Activated naive CD8-positive, alpha-beta T cell treated with anti-CD3 and anti-CD28 coated beads, Interleukin-2, amount 50 U/mL, for 24 hours (primary cell): ENCODE measurements around the gene HES2.

Source experiments
- ATAC-seq: fragments of 150-1000 bp; cut with Tn5 transposase; one replicate; pipeline ENCODE4 v1.10.0; 2021
- DNase-seq: peaks from one replicate; pipeline ENCODE4 v3.0.0; 2021
- H3K27ac Mint-ChIP-seq: one replicate; pipeline ENCODE4 v1.8.0; 2021; ENCODE audit warnings: mild to moderate bottlenecking, mixed read lengths
- H3K27me3 Mint-ChIP-seq: one replicate; pipeline ENCODE4 v1.8.0; 2021; ENCODE audit warnings: mixed read lengths
- H3K36me3 Mint-ChIP-seq: one replicate; pipeline ENCODE4 v1.8.0; 2021; ENCODE audit warnings: low read depth, mixed read lengths
- H3K4me1 Mint-ChIP-seq: one replicate; pipeline ENCODE4 v1.8.0; 2021; ENCODE audit warnings: mixed read lengths
- H3K4me3 Mint-ChIP-seq: one replicate; pipeline ENCODE4 v1.8.0; 2021; ENCODE audit warnings: mild to moderate bottlenecking, moderate library complexity, mixed read lengths
- H3K9me3 Mint-ChIP-seq: one replicate; pipeline ENCODE4 v1.8.0; 2021; ENCODE audit warnings: mixed read lengths

HES2 gene

GRCh38 chr1:6419804-6420453 is at the start of gene HES2:
Gene HES2, minus strand, starts transcription at chr1:6419919. Its CDS starts 99 bp downstream, at chr1:6419820.
- DNase-seq (no peak), ATAC-seq (no peak)
- Mint-ChIP-seq H3K36me3 (no peaks in the 10 kb centered on the region), H3K27me3 (peaks cover 77% of the 10 kb centered on the region), H3K4me3 (no peak within 1 kb of the TSS), H3K4me1 (peaks cover 8% of the 10 kb centered on the region), H3K27ac (no peak within 1 kb of the TSS), H3K9me3 (no peaks in the 10 kb centered on the region)

- ATAC-seq, result no peak
- Mint-ChIP-seq H3K4me1 (peaks cover 11% of the 10 kb centered on the region), H3K27ac (no peak overlapping the region), H3K36me3 (peaks cover 5% of the 10 kb centered on the region), H3K9me3 (no peaks in the 10 kb centered on the region), H3K27me3 (no peaks in the 10 kb centered on the region), H3K4me3 (no peak overlapping the region)
- DNase-seq, result no peak
Measured at GRCh38 chr1:6468729-6469461, 49.2 kb upstream of the HES2 start.

GRCh38 chr1:6467744-6468688 is 48.3 kb upstream of the HES2 start:
- Mint-ChIP-seq H3K27ac (no peak overlapping the region), H3K4me3 (no peak overlapping the region), H3K4me1 (peaks cover 17% of the 10 kb centered on the region), H3K36me3 (peaks cover 8% of the 10 kb centered on the region), H3K27me3 (no peaks in the 10 kb centered on the region), H3K9me3 (no peaks in the 10 kb centered on the region)
- no peak for DNase-seq
- ATAC-seq, result no peak

GRCh38 chr1:6467224-6467623 is 47.5 kb upstream of the HES2 start:
- no peak overlapping the region for H3K4me3 Mint-ChIP-seq
- DNase-seq, result no peak
- no peaks in the 10 kb centered on the region for H3K9me3 Mint-ChIP-seq
- H3K27me3 Mint-ChIP-seq, result no peaks in the 10 kb centered on the region
- no peak overlapping the region for H3K27ac Mint-ChIP-seq
- H3K36me3 Mint-ChIP-seq, result peaks cover 14% of the 10 kb centered on the region
- H3K4me1 Mint-ChIP-seq, result peaks cover 24% of the 10 kb centered on the region
- ATAC-seq, result no peak

- Mint-ChIP-seq H3K27ac (peak overlapping the region; percentile 27), H3K4me3 (peak overlapping the region; percentile 86), H3K9me3 (no peaks in the 10 kb centered on the region), H3K27me3 (no peaks in the 10 kb centered on the region), H3K36me3 (peaks cover 15% of the 10 kb centered on the region), H3K4me1 (peaks cover 29% of the 10 kb centered on the region)
- no peak for ATAC-seq
- DNase-seq, result no peak
Measured at GRCh38 chr1:6466751-6467150, 47.0 kb upstream of the HES2 start.

GRCh38 chr1:6466023-6466422 is 46.3 kb upstream of the HES2 start, which contains the start of gene TNFRSF25:
Gene TNFRSF25, minus strand, starts transcription at chr1:6466173. Its CDS starts 66 bp downstream, at chr1:6466107.
- Mint-ChIP-seq H3K4me3 (peak within 1 kb of the TSS; percentile 86), H3K4me1 (peaks cover 35% of the 10 kb centered on the region), H3K36me3 (peaks cover 15% of the 10 kb centered on the region), H3K27ac (peak within 1 kb of the TSS; percentile 77), H3K27me3 (no peaks in the 10 kb centered on the region), H3K9me3 (no peaks in the 10 kb centered on the region)
- ATAC-seq (peak; percentile 62), DNase-seq (peak; percentile 65)

GRCh38 chr1:6465461-6466005 is 45.8 kb upstream of the HES2 start:
- Mint-ChIP-seq H3K36me3 (peaks cover 15% of the 10 kb centered on the region), H3K9me3 (no peaks in the 10 kb centered on the region), H3K27ac (peak overlapping the region; percentile 77), H3K4me1 (peaks cover 40% of the 10 kb centered on the region), H3K4me3 (peak overlapping the region; percentile 86), H3K27me3 (no peaks in the 10 kb centered on the region)
- DNase-seq (peak; percentile 55), ATAC-seq (peak; percentile 34)

GRCh38 chr1:6464915-6465314 is 45.2 kb upstream of the HES2 start:
- no peak for ATAC-seq
- Mint-ChIP-seq H3K4me3 (peak overlapping the region; percentile 86), H3K4me1 (peaks cover 44% of the 10 kb centered on the region), H3K27me3 (no peaks in the 10 kb centered on the region), H3K27ac (peak overlapping the region; percentile 77), H3K36me3 (peaks cover 15% of the 10 kb centered on the region), H3K9me3 (no peaks in the 10 kb centered on the region)
- no peak for DNase-seq

- H3K9me3 Mint-ChIP-seq, result no peaks in the 10 kb centered on the region
- H3K36me3 Mint-ChIP-seq, result peaks cover 15% of the 10 kb centered on the region
- ATAC-seq, result peak; percentile 16
- DNase-seq, result peak; percentile 57
- peak overlapping the region; percentile 86 for H3K4me3 Mint-ChIP-seq
- H3K27ac Mint-ChIP-seq, result peak overlapping the region; percentile 77
- H3K27me3 Mint-ChIP-seq, result peaks cover 2% of the 10 kb centered on the region
- peaks cover 48% of the 10 kb centered on the region for H3K4me1 Mint-ChIP-seq
Measured at GRCh38 chr1:6464514-6464836, 44.8 kb upstream of the HES2 start.

GRCh38 chr1:6463120-6463412 is 43.3 kb upstream of the HES2 start:
- Mint-ChIP-seq H3K27me3 (peaks cover 3% of the 10 kb centered on the region), H3K4me1 (peaks cover 52% of the 10 kb centered on the region), H3K36me3 (peaks cover 15% of the 10 kb centered on the region), H3K4me3 (no peak overlapping the region), H3K9me3 (no peaks in the 10 kb centered on the region), H3K27ac (no peak overlapping the region)
- ATAC-seq (no peak), DNase-seq (no peak)

- Mint-ChIP-seq H3K4me3 (peak overlapping the region; percentile 55), H3K9me3 (no peaks in the 10 kb centered on the region), H3K36me3 (peaks cover 15% of the 10 kb centered on the region), H3K4me1 (peaks cover 52% of the 10 kb centered on the region), H3K27me3 (peaks cover 3% of the 10 kb centered on the region), H3K27ac (peak overlapping the region; percentile 55)
- ATAC-seq, result no peak
- DNase-seq, result no peak
Measured at GRCh38 chr1:6462412-6463119, 42.8 kb upstream of the HES2 start.

- peak overlapping the region; percentile 55 for H3K4me3 Mint-ChIP-seq
- peaks cover 11% of the 10 kb centered on the region for H3K27me3 Mint-ChIP-seq
- H3K36me3 Mint-ChIP-seq, result peaks cover 15% of the 10 kb centered on the region
- no peak for ATAC-seq
- peak overlapping the region; percentile 55 for H3K27ac Mint-ChIP-seq
- no peak for DNase-seq
- H3K9me3 Mint-ChIP-seq, result no peaks in the 10 kb centered on the region
- H3K4me1 Mint-ChIP-seq, result peaks cover 52% of the 10 kb centered on the region
Measured at GRCh38 chr1:6461538-6462411, 42.1 kb upstream of the HES2 start.

- DNase-seq (no peak), ATAC-seq (no peak)
- peak overlapping the region; percentile 60 for H3K4me3 Mint-ChIP-seq
- H3K27me3 Mint-ChIP-seq, result peaks cover 16% of the 10 kb centered on the region
- peak overlapping the region; percentile 76 for H3K27ac Mint-ChIP-seq
- no peaks in the 10 kb centered on the region for H3K9me3 Mint-ChIP-seq
- peaks cover 50% of the 10 kb centered on the region for H3K4me1 Mint-ChIP-seq
- H3K36me3 Mint-ChIP-seq, result peaks cover 15% of the 10 kb centered on the region
Measured at GRCh38 chr1:6461051-6461530, 41.4 kb upstream of the HES2 start.
